Neural crest cell (in vitro differentiated cells): ENCODE results near the gene THRB. TPM values are rescaled to one million over a fixed set of nuclear protein-coding genes. Genes with fewer than 3 reads are reported as not detected.

Source experiments
- DNase-seq: peaks from one replicate; pipeline ENCODE4 v3.0.0; 2021; ENCODE audit warnings: low read depth, mixed read lengths, low spot score
- H3K27ac Mint-ChIP-seq: one replicate; pipeline ENCODE4 v1.8.0; 2021; ENCODE audit warnings: mild to moderate bottlenecking, mixed read lengths; ENCODE audit not compliant: unreplicated experiment
- H3K27me3 Mint-ChIP-seq: 2 replicates; pipeline ENCODE4 v1.8.0; 2021; ENCODE audit warnings: low read depth, mild to moderate bottlenecking, mixed read lengths
- H3K36me3 Mint-ChIP-seq: 2 replicates; pipeline ENCODE4 v1.8.0; 2021; ENCODE audit warnings: low read depth, mild to moderate bottlenecking, mixed read lengths
- H3K4me1 Mint-ChIP-seq: 2 replicates; pipeline ENCODE4 v1.8.0; 2021; ENCODE audit warnings: mixed read lengths
- H3K4me3 Mint-ChIP-seq: one replicate; pipeline ENCODE4 v1.8.0; 2021; ENCODE audit warnings: mild to moderate bottlenecking, mixed read lengths
- H3K9me3 Mint-ChIP-seq: 2 replicates; pipeline ENCODE4 v1.8.0; 2021; ENCODE audit warnings: mixed read lengths
- CTCF ChIP-seq: fragments of 200-600 bp; sonication (generic); conservative IDR thresholded peaks from 2 replicates; pipeline ENCODE4 v1.5.0; 2021; ENCODE audit warnings: antibody characterized with exemption, mild to moderate bottlenecking
- total RNA-seq: library from RNA; stranded (reverse); gene quantifications from 2 replicates; pipeline ENCODE4 v1.2.1, GENCODE V29; 2021

Gene THRB
- total RNA-seq, 1 donor from 2014 or later, result 0.65 TPM

GRCh38 chr3:24220859-24221657 is 273.6 kb downstream of the THRB start:
- peaks cover 35% of the 10 kb centered on the region for H3K4me1 Mint-ChIP-seq
- no peak for DNase-seq
- H3K27me3 Mint-ChIP-seq, result no peaks in the 10 kb centered on the region
- peak overlapping the region; percentile 57 for H3K27ac Mint-ChIP-seq
- H3K36me3 Mint-ChIP-seq, result no peaks in the 10 kb centered on the region
- no peaks in the 10 kb centered on the region for H3K9me3 Mint-ChIP-seq
- H3K4me3 Mint-ChIP-seq, result no peak overlapping the region
- no peak for TF ChIP-seq CTCF

GRCh38 chr3:24215502-24215901 is 279.1 kb downstream of the THRB start:
- no peak overlapping the region for H3K27ac Mint-ChIP-seq
- H3K27me3 Mint-ChIP-seq, result no peaks in the 10 kb centered on the region
- no peaks in the 10 kb centered on the region for H3K36me3 Mint-ChIP-seq
- H3K4me1 Mint-ChIP-seq, result peaks cover 1% of the 10 kb centered on the region
- H3K4me3 Mint-ChIP-seq, result no peak overlapping the region
- no peaks in the 10 kb centered on the region for H3K9me3 Mint-ChIP-seq
- TF ChIP-seq CTCF, result no peak
- no peak for DNase-seq

GRCh38 chr3:24211381-24211780 is 283.3 kb downstream of the THRB start:
- no peaks in the 10 kb centered on the region for H3K4me1 Mint-ChIP-seq
- no peak for TF ChIP-seq CTCF
- H3K9me3 Mint-ChIP-seq, result peaks cover 5% of the 10 kb centered on the region
- no peak for DNase-seq
- no peak overlapping the region for H3K4me3 Mint-ChIP-seq
- H3K27ac Mint-ChIP-seq, result no peak overlapping the region
- no peaks in the 10 kb centered on the region for H3K36me3 Mint-ChIP-seq
- no peaks in the 10 kb centered on the region for H3K27me3 Mint-ChIP-seq

GRCh38 chr3:24202071-24202470 is 292.6 kb downstream of the THRB start:
- Mint-ChIP-seq H3K4me3 (no peak overlapping the region), H3K36me3 (peaks cover 2% of the 10 kb centered on the region), H3K27ac (no peak overlapping the region), H3K4me1 (no peaks in the 10 kb centered on the region), H3K27me3 (no peaks in the 10 kb centered on the region), H3K9me3 (peaks cover 4% of the 10 kb centered on the region)
- no peak for TF ChIP-seq CTCF
- DNase-seq, result no peak

- Mint-ChIP-seq H3K36me3 (peaks cover 2% of the 10 kb centered on the region), H3K4me1 (no peaks in the 10 kb centered on the region), H3K9me3 (peaks cover 4% of the 10 kb centered on the region), H3K27me3 (no peaks in the 10 kb centered on the region), H3K27ac (no peak overlapping the region), H3K4me3 (no peak overlapping the region)
- DNase-seq, result no peak
- no peak for TF ChIP-seq CTCF
These were observed 293.3 kb downstream of the THRB start for GRCh38 chr3:24201301-24201700.
